Uterus (tissue), 4 donors: Measurements from ENCODE around the gene IL23A. TPM values are rescaled to one million over a fixed set of nuclear protein-coding genes. Genes with fewer than 3 reads are reported as not detected.
A peak's percentile ranks its signal among the peaks of the same experiment; 100 is the strongest.
"Not testable (repeated sequence)": the region's sequence is repeated elsewhere in the genome, so short reads cannot be mapped to it uniquely, and the experiment has no call there.

ENCODE experiments used
- DNase-seq, 2 donors: peaks; one replicate each; pipeline ENCODE4 v3.0.0-alpha.2; 2019 to 2020
- H3K27ac ChIP-seq, 2 donors: fragments of 200-600 bp; sonication (generic); 1 replicate in 1 of 2; 2 replicates in 1 of 2; pipeline ENCODE4 v1.5.1; 2016 to 2018
- H3K27me3 ChIP-seq, 2 donors: fragments of 200-600 bp; sonication (generic); one replicate each; pipeline ENCODE4 v1.5.1; 2018 to 2019; ENCODE audit warnings: control low read depth in 1 of 2
- H3K36me3 ChIP-seq, 2 donors: fragments of 200-600 bp; sonication (generic); one replicate each; pipeline ENCODE4 v1.5.1; 2019; ENCODE audit warnings: control low read depth in 1 of 2
- H3K4me1 ChIP-seq, 2 donors: fragments of 200-600 bp; sonication (generic); one replicate each; pipeline ENCODE4 v1.5.1; 2018 to 2019; ENCODE audit warnings: control low read depth in 1 of 2
- H3K4me3 ChIP-seq, 2 donors: fragments of 200-600 bp; sonication (generic); 1 replicate in 1 of 2; 2 replicates in 1 of 2; pipeline ENCODE4 v1.5.1; 2018 to 2019; ENCODE audit warnings: mild to moderate bottlenecking in 1 of 2
- H3K9me3 ChIP-seq, 2 donors: fragments of 200-600 bp; sonication (generic); one replicate each; pipeline ENCODE4 v1.5.1; 2019; ENCODE audit warnings: control low read depth in 1 of 2
- POLR2A ChIP-seq, 2 donors: fragments of 450-650 bp; IDR thresholded peaks; one replicate each; pipeline ENCODE4 v1.6.1; 2016; ENCODE audit warnings: antibody characterized with exemption in 2 of 2, mild to moderate bottlenecking in 1 of 2, moderate library complexity in 1 of 2
- intact Hi-C: fragments of 100-400 bp; cut with DNase I; formaldehyde crosslinking; loops from one replicate; pipeline ENCODE4 v1.15.1; 2023; ENCODE audit warnings: low total_unique reads
- total RNA-seq, 4 donors: library from RNA; depleted of rRNA in 3 of 4; stranded (reverse); fragments of >200 nt in 3 of 4; gene quantifications; one replicate each; pipeline versions ENCODE4 v1.1.0 to v1.2.4, GENCODE V29; 2014 to 2023
- TF ChIP-seq, protein P1 (sequence below), 4 experiments: fragments of 200-600 bp in 2 of 4; fragments of 450-650 bp in 2 of 4; sonication (generic) in 2 of 4; IDR thresholded peaks; one replicate each; pipeline ENCODE4 v1.5.1; 2016 to 2019; ENCODE audit warnings: antibody characterized with exemption in 4 of 4, mild to moderate bottlenecking in 2 of 4, moderate library complexity in 1 of 4
- donor health status: DM: yes; HTN: yes; CAD: no.

The IL23A gene
- total RNA-seq, 4 donors from 2014 or later = 0.97 TPM; not detected in 3

DNA sequence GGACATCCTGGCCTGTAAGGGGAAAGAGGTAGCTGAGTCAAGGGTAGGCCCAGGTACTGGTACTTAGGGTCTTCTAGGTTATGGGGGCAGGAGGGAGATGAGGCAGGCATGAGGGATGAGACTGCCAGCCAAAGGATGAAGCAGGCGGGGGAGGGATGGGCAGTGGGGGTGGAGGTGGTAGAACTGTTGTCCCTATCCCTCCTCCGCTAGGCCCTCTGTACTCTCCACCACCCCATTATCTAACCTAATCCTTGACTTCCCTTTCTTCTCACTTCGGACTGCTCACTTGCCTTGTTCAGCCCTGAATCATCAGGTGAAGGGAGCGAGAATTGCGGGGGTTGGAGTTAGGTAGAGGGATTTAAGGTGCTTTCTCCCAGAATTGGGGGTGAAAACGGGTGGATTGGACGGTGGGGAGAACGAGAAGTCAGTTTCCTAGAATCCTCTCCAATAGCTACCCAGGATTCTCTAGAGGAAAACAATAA lies 5.4 kb upstream of the IL23A start:
- Histone ChIP-seq H3K9me3 (no peaks in the 10 kb centered on the region), H3K27ac (peak overlapping the region; percentile 98), H3K4me1 (no peaks in the 10 kb centered on the region), H3K27me3 (no peaks in the 10 kb centered on the region), H3K36me3 (no peaks in the 10 kb centered on the region), H3K4me3 (peak overlapping the region; percentile 68 to 86)
- intact Hi-C loops = no loop called here
- DNase-seq = peak in 1 of 2 donors; percentile 21
- TF ChIP-seq, protein P1, sequence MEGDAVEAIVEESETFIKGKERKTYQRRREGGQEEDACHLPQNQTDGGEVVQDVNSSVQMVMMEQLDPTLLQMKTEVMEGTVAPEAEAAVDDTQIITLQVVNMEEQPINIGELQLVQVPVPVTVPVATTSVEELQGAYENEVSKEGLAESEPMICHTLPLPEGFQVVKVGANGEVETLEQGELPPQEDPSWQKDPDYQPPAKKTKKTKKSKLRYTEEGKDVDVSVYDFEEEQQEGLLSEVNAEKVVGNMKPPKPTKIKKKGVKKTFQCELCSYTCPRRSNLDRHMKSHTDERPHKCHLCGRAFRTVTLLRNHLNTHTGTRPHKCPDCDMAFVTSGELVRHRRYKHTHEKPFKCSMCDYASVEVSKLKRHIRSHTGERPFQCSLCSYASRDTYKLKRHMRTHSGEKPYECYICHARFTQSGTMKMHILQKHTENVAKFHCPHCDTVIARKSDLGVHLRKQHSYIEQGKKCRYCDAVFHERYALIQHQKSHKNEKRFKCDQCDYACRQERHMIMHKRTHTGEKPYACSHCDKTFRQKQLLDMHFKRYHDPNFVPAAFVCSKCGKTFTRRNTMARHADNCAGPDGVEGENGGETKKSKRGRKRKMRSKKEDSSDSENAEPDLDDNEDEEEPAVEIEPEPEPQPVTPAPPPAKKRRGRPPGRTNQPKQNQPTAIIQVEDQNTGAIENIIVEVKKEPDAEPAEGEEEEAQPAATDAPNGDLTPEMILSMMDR (IDR thresholded peaks at IDR 0.05) = no peak
- TF ChIP-seq POLR2A (IDR thresholded peaks at IDR 0.05) = no peak

DNA sequence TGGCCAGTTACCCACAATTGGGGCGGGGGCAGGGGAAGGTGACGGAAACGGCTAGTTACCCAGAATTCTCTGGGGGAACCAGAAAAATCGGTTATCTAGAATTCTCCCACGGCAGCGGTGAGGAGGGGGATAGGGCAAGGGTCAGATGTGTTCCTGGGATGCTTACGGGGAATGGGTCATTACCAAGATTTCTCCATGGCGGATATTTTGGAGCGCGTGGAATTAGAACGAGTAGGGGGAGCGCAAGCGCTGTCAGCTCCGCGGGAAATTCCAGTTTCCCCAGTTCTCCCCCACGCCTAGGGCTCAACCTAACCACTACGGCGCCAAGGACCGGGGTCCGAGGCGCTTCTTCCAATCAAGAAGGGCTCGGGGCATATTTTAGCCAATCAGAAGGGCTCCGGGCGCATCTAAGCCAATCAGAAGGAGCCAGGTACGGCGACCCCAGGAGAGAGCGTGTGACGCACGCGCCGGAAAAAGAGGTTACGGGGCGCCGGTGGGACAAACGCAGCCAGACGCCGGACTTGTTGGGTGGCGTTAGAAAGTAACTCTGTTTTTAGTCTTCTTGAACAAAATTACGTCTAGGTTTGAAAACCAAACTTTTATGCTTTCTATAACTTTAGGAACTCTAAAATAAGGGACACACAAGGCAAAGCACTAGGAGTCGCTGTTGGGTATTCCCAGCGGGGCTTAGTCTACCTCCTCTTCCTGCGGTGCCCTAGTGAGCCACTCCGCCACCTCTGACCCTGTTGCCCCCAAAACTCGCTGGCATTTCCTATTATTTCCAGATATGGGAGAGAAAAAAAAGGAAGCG lies 4.8 kb upstream of the IL23A start, which contains the start of gene PAN2:
Gene PAN2 (minus strand): TSS at position 322 of the 811 bp plus-strand sequence. CDS start 906 bp downstream, outside the sequence.
- H3K9me3 ChIP-seq = no peaks in the 10 kb centered on the region
- peak within 1 kb of the TSS; percentile 98 for H3K27ac ChIP-seq
- peak; percentile 94 to 96 for DNase-seq
- intact Hi-C loops = no loop called here
- peak within 1 kb of the TSS; percentile 68 to 86 for H3K4me3 ChIP-seq
- no peaks in the 10 kb centered on the region for H3K27me3 ChIP-seq
- H3K4me1 ChIP-seq = no peaks in the 10 kb centered on the region
- no peaks in the 10 kb centered on the region for H3K36me3 ChIP-seq
- peak; percentile 69 to 80 for TF ChIP-seq POLR2A (IDR thresholded peaks at IDR 0.05)
- TF ChIP-seq, protein P1 (IDR thresholded peaks at IDR 0.05) = peak; percentile 42 to 67 (median 53)

DNA sequence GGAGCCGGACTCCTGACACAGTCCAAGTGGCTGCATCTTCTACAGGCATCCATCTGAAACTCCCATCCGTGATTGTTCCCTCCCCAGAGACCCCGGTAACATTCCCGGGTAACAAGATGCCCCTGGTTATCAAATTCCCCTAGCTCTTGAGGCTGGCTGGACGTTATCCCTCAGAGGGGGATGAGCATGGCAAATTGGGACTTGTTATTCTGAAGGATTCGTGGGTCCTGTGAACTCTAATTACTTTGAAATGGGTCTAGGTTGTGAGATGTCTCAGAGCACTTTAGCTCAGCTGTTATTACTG lies 4.2 kb upstream of the IL23A start:
- intact Hi-C loops = no loop called here

DNA sequence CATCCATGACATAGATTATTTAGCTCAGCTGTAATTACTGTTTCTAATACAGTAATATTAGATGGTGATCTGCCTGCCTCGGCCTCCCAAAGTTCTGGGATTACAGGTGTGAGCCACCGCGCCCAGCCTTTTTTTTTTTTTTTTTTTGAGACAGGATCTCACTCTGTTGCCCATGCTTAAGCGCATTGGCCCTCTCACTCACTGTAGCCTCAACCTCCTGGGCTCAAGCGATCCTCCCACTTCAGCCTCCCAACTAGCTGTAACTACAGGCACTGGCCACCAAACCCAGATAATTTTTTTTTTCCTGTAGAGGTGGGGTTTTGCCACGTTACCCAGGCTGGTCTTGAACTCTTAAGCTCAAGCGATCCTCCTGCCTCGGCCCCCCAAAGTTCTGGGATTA lies 3.2 kb upstream of the IL23A start:
- intact Hi-C loops, H3K36me3 ChIP-seq: not testable (repeated sequence)

More for the DNA sequence above, 4.2 kb upstream of the IL23A start:
- TF ChIP-seq POLR2A (IDR thresholded peaks at IDR 0.05) = no peak
- TF ChIP-seq, protein P1 (IDR thresholded peaks at IDR 0.05) = no peak
- no peaks in the 10 kb centered on the region for H3K4me1 ChIP-seq
- no peak for DNase-seq
- H3K4me3 ChIP-seq = peak overlapping the region; percentile 68 to 86
- H3K36me3 ChIP-seq = no peaks in the 10 kb centered on the region
- no peaks in the 10 kb centered on the region for H3K27me3 ChIP-seq
- H3K9me3 ChIP-seq = no peaks in the 10 kb centered on the region
- peak overlapping the region; percentile 98 for H3K27ac ChIP-seq

DNA sequence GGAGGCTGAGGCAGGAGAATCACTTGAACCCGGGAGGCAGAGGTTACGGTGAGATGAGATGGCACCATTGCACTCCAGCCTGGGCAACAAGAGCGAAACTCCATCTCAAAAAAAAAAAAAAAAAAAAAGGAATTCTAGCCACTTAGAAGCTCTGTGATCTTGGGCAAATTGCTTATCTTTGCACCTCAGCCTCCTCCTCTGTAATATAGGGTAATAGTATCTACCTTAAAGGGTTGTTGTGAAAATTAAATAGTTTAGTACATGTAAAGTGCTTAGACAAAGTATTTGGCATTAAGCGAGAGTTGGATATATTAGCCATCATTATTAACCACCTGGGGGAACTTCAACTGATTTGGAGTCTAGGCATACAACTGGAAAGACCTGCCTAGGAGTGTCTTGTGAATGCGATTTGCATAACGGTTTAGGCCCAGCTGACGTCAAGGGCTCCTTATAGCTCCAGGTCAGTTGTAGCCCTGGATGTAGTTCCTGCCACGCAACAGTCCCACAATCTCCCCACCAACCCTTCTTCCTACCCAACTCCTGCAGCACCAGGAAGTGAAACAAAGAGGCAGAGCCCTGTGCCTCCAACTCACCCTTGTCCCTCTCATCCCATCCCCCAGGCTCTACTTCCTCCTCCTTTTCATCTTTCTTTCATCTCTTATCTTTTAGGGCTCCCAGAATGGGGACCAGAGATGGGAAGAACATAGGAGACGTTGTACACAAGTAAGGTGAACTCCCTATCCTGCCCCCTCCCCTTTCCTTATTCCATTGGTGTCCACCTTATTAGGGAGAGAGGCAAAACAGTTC lies 2.1 kb upstream of the IL23A start:
- no peaks in the 10 kb centered on the region for H3K9me3 ChIP-seq
- no peaks in the 10 kb centered on the region for H3K4me1 ChIP-seq
- no peak for DNase-seq
- H3K36me3 ChIP-seq = no peaks in the 10 kb centered on the region
- no peak overlapping the region for H3K4me3 ChIP-seq
- TF ChIP-seq POLR2A (IDR thresholded peaks at IDR 0.05) = no peak
- TF ChIP-seq, protein P1 (IDR thresholded peaks at IDR 0.05) = no peak
- intact Hi-C loops = no loop called here
- H3K27ac ChIP-seq = no peak overlapping the region
- no peaks in the 10 kb centered on the region for H3K27me3 ChIP-seq

More for the DNA sequence above, 3.2 kb upstream of the IL23A start:
- not testable (repeated sequence) for H3K4me3 ChIP-seq, H3K4me1 ChIP-seq, H3K9me3 ChIP-seq, DNase-seq, H3K27me3 ChIP-seq, H3K27ac ChIP-seq
